Mammary epithelial cell (primary cell): Measurements from ENCODE around the gene CD180.

Source experiments
- EZH2 ChIP-seq: IDR thresholded peaks from 2 replicates; pipeline ENCODE4 v1.6.1; 2012; ENCODE audit warnings: low read length, inconsistent platforms, borderline replicate concordance
- TF ChIP-seq, protein P1 (sequence below), 2 donors: IDR thresholded peaks in 1 of 2; conservative IDR thresholded peaks in 1 of 2; 2 replicates each; pipeline ENCODE4 v1.5.1; 2011 to 2012; ENCODE audit warnings: inconsistent platforms in 2 of 2, low read length in 2 of 2, mild to moderate bottlenecking in 2 of 2, control low read depth in 1 of 2, low read depth in 1 of 2; ENCODE audit not compliant: insufficient read depth in 1 of 2; ENCODE audit errors: extremely low read depth in 1 of 2

DNA sequence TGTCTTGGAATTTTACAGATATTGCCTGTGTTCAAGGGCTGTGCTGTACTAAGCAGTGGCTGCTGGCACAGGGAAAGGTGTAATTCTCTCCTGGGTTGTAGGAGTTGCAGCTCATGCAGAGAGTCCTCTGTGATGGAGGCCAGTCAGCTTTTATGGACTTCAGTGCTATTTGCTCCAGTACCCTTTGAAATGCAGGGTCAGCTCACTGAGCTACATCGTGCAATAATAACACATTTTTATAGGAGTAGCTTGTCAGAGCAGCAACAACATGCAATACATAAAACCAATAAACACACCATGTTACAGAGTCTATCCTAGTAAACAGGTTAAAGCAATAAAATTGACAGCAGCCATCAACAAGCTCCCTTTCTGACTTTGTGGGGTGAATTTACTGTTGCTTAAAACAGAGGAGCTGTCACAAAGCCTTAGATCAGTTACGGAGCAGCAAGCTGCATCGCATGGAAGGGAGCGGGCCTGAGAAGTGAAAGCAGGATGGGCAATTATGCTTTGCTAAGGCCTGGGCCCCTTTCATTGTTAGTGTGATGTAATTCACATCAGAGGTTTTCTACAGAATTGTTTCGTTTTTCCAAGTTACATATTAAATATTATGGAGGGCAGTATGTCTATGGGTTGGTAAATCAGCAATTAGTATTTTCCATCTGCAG is 16.8 kb downstream of the CD180 start:
- TF ChIP-seq, protein P1, sequence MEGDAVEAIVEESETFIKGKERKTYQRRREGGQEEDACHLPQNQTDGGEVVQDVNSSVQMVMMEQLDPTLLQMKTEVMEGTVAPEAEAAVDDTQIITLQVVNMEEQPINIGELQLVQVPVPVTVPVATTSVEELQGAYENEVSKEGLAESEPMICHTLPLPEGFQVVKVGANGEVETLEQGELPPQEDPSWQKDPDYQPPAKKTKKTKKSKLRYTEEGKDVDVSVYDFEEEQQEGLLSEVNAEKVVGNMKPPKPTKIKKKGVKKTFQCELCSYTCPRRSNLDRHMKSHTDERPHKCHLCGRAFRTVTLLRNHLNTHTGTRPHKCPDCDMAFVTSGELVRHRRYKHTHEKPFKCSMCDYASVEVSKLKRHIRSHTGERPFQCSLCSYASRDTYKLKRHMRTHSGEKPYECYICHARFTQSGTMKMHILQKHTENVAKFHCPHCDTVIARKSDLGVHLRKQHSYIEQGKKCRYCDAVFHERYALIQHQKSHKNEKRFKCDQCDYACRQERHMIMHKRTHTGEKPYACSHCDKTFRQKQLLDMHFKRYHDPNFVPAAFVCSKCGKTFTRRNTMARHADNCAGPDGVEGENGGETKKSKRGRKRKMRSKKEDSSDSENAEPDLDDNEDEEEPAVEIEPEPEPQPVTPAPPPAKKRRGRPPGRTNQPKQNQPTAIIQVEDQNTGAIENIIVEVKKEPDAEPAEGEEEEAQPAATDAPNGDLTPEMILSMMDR (conservative IDR thresholded peaks at IDR 0.05 in 1 of 2, IDR thresholded peaks at IDR 0.05 in 1 of 2; ENCODE audit: extremely low read depth in 1 of 2, insufficient read depth in 1 of 2, low read depth in 1 of 2, low read length in 2 of 2) = no peak
- no peak for TF ChIP-seq EZH2
